Rectal smooth muscle tissue (tissue), 1 donor: ENCODE results near the gene TMEM50A.
"Not testable (repeated sequence)": the region's sequence is repeated elsewhere in the genome, so short reads cannot be mapped to it uniquely, and the experiment has no call there.

ENCODE experiments used
- H3K27ac ChIP-seq: one replicate; pipeline ENCODE4 v1.7.0; 2013; ENCODE audit warnings: low read depth, low read length, inconsistent platforms
- H3K27me3 ChIP-seq: one replicate; pipeline ENCODE4 v1.7.0; 2013; ENCODE audit warnings: low read length; ENCODE audit not compliant: control insufficient read depth, insufficient read depth
- H3K36me3 ChIP-seq: one replicate; pipeline ENCODE4 v1.7.0; 2013; ENCODE audit warnings: low read length; ENCODE audit not compliant: control insufficient read depth, insufficient read depth
- H3K4me1 ChIP-seq: one replicate; pipeline ENCODE4 v1.7.0; 2013; ENCODE audit warnings: low read length; ENCODE audit not compliant: control insufficient read depth, insufficient read depth
- H3K4me3 ChIP-seq: one replicate; pipeline ENCODE4 v1.7.0; 2013; ENCODE audit warnings: low read length
- H3K9ac ChIP-seq: one replicate; pipeline ENCODE4 v1.7.0; 2013; ENCODE audit warnings: low read length

TMEM50A gene

GRCh38 chr1:25371757-25372156 is 33.6 kb downstream of the TMEM50A start:
- H3K36me3 ChIP-seq, H3K9ac ChIP-seq, H3K27ac ChIP-seq, H3K4me3 ChIP-seq, H3K27me3 ChIP-seq, H3K4me1 ChIP-seq: not testable (repeated sequence)

GRCh38 chr1:25378367-25378766 is 40.2 kb downstream of the TMEM50A start:
- not testable (repeated sequence) for H3K9ac ChIP-seq, H3K27ac ChIP-seq, H3K36me3 ChIP-seq, H3K4me1 ChIP-seq, H3K4me3 ChIP-seq, H3K27me3 ChIP-seq

DNA sequence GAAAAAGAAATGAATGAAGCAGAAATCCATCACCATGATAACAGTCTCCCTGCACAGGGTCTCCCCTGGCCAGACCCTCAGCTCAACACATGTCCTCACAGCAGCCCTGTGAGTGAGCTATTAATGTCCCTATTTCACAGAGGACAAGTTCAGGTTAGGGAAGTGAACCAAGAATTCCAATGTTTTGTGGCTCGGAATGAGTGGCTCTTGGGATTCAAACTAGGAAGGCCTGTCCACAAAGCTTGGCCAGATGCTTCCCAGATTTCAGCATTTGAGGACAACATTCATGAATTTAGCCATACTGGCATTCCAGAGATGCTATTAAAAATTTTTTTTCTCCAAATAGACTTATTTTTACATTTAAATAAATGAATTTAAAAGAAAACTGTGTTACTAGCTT is 44.4 kb downstream of the TMEM50A start:
- H3K4me1 ChIP-seq, H3K27ac ChIP-seq, H3K36me3 ChIP-seq, H3K27me3 ChIP-seq, H3K4me3 ChIP-seq, H3K9ac ChIP-seq: not testable (repeated sequence)

DNA sequence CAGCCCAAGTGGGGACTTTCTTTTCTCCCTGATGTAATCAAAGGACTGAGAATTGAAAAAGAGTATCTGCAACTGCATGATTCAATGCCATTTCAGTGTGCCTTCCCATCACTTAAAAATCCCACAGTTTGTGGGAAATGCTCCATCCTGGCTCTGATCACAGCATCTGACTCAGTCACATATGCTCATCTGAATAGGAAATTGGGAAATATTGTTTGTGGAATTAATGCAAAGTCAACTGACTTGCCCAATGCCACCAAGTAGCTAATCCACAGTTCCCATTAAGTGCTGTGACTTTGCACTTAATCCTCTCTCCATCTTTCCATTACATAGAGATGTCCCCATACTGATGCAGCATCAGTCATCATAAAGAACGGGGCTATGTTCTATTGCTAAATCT is 45.0 kb downstream of the TMEM50A start:
- not testable (repeated sequence) for H3K27me3 ChIP-seq, H3K4me1 ChIP-seq, H3K27ac ChIP-seq, H3K36me3 ChIP-seq, H3K4me3 ChIP-seq, H3K9ac ChIP-seq

DNA sequence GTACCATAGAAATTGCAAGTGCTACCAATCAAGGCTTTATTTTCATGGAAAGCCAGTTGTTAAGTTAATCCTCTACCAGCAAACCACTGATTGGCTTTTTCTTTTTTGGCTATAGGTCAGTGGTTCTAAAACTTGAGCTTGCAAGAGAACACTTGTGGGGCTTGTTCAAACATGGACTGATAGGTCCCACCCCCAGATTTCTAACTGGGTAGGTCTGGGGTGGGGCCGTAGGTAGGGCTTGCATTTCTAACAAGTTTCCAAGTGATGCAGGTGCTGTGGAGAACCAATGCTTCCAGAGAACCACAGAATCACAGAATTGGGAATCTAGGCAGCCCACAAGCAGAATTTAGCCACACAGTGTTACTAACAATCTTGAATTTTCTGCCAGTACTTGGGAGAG is 45.7 kb downstream of the TMEM50A start:
- H3K27ac ChIP-seq, H3K9ac ChIP-seq, H3K4me3 ChIP-seq, H3K36me3 ChIP-seq, H3K4me1 ChIP-seq, H3K27me3 ChIP-seq: not testable (repeated sequence)

DNA sequence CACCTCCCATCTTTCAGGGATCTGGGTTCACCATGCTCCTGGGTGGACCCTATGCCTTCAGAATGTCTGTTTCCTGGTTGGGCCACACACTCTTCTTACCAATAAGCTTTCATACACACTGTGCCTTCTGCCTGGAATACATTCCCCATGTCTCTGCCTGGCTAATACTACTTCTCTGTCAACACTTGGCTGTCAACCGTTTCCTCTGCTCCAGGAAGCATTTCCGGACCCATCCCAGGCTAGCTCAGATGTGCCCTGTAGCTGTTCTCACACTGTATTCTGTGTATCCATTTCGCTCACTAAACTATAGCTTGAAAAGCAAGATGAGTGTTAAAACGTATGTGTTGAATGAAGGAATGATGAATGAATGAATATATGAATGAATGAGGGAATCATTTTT is 49.0 kb downstream of the TMEM50A start:
- H3K27me3 ChIP-seq, H3K27ac ChIP-seq, H3K4me3 ChIP-seq, H3K9ac ChIP-seq, H3K36me3 ChIP-seq, H3K4me1 ChIP-seq: not testable (repeated sequence)

DNA sequence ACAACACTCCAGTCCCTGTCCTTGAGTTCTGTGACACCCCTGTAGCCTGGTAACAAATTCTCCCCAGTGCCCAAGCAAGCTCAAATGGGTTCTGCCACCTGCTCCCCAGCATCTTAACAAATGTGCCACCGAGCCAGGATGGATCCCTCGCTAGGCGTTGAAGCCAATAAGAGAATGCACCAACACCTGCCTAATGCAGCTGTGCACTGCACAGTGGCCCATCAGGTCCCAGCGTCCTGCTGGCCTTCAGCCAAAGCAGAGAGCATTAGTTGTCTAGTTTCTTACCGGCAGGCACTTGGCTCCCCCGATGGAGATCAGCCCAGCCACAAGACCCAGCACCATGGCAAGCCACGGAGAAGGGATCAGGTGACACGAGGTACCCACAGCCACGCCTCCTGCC is 50.6 kb downstream of the TMEM50A start:
- H3K27ac ChIP-seq, H3K9ac ChIP-seq, H3K4me3 ChIP-seq, H3K36me3 ChIP-seq, H3K27me3 ChIP-seq, H3K4me1 ChIP-seq: not testable (repeated sequence)

DNA sequence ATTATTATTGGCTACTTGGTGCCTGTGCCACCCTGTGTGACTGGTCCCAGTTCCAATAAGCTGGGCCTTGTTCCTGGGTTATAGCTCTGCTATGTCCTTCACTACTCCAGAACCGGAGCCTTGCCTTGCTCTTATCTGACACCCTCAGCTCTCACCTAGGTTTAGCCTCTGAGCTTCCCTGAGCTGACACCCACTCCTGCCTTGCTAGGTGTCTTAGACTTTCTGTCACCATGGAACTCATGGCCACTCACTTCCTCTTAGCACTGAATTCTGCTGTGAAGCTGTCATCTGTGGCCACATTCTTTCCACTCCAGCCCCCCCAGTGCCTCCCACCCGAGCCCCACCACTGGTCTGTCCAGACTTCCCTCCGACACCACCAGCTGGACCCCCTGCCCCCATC is 51.6 kb downstream of the TMEM50A start:
- not testable (repeated sequence) for H3K27ac ChIP-seq, H3K4me1 ChIP-seq, H3K27me3 ChIP-seq, H3K4me3 ChIP-seq, H3K9ac ChIP-seq, H3K36me3 ChIP-seq

GRCh38 chr1:25392841-25393240 is 54.7 kb downstream of the TMEM50A start:
- Histone ChIP-seq H3K36me3 (no peaks in the 10 kb centered on the region), H3K9ac (no peak overlapping the region), H3K27ac (no peak overlapping the region), H3K27me3 (no peaks in the 10 kb centered on the region), H3K4me3 (no peak overlapping the region), H3K4me1 (no peaks in the 10 kb centered on the region)

DNA sequence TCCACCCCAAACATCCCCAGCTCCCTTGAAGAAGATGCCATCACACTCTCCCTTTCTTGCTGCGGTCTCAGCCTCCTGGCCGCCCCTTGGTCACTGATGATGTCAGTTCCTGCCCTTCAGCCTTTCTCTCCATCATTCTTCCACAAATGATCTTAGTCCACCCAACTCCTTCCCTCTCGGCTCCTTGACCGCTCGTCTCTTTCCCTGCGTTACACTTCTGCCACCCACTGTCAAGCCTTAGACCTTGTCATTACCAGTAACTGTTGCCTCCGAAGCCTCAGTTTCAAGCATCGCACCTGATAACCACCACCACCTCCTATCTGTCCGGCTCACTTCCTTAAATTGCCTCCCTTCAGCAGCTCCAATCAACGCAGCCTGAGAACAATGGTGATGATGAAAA is 59.4 kb downstream of the TMEM50A start:
- H3K9ac ChIP-seq, H3K36me3 ChIP-seq, H3K4me3 ChIP-seq, H3K27ac ChIP-seq, H3K4me1 ChIP-seq, H3K27me3 ChIP-seq: not testable (repeated sequence)

DNA sequence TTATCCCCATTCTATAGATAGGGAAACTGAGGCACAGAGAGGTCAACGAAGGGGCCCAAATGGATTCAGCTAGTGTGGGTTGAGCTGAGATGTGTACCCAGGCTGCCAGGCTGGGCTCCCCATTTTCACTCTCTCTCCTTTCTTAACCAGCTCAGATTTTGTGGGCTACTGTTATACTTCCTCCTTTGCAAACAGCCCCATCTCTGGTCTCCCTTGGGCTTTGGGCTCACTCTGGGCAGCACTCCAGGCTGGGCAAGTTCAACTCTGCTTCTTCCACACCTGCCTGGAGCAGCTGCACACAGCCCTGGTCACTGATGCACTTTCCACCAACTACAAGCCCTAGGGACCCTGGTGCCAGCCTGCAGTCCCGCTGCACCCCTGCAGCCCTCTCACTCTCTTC is 59.9 kb downstream of the TMEM50A start:
- not testable (repeated sequence) for H3K4me1 ChIP-seq, H3K36me3 ChIP-seq, H3K4me3 ChIP-seq, H3K27me3 ChIP-seq, H3K9ac ChIP-seq, H3K27ac ChIP-seq

DNA sequence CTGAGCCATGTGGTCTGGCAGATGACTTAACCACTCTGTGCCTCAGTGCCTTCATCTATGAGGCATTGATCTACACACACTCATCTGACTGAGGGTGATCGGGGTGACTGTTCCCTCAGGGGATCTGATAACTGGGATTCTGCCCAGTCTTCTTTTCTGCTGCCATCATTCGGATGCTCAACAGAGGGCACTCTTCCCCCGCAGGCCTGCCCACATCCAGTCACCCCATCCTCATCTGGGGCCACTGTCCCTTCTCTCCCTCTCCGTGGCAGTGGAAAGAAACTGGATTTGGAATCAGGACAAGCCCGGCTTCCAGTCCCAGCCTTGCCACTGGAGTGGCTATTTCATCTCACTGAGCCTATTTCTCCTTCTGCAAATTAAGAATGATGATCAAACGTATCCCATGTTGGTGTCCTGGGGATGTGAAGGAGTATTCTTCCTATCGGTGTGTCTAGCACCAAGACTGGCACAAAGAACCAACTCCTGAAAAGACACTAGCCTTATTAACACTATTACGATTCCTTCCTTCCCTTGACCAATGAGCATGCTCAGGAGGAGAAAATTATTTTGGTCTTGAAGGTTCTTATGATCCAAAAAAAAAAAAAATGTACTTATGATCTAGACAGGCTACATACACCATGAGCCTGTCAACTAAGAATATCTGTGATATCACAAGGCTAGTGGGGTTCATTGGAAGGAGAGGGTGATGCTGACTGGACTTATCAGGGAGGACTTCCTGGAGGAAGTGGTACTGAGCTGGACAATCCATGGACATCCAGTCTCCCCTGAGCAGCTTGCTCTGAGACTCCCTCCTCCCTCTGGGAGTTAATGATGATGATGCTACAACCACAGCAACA is 65.0 kb downstream of the TMEM50A start:
- H3K9ac ChIP-seq, H3K27me3 ChIP-seq, H3K27ac ChIP-seq, H3K4me1 ChIP-seq, H3K36me3 ChIP-seq, H3K4me3 ChIP-seq: not testable (repeated sequence)

DNA sequence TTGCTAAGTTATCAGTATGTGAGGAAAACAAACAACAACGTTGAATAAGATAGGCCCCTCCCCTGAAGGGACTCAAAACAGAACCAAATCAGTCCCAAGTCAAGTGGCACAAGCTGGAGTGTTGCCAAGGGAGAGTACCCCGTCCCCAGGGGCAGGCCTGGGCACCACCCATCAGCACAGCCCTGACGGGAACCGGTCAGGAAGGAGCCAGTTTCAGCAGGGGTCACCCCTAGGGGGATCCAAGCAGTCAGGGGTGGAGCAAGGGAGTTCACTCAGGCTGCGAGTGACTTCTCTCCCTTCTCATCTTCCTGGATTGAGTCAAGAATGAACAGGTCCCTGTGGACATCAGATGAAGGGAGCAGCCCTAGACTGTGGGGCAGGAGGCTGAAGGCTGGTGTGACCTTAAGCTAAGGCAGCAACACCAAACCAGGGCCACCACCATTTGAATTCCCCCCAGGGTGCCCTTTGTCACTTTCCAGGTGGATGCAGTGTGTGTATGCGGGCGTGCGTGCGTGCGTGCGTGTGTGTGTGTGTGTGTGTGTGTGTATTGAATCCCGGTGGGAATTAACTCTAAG is 67.7 kb downstream of the TMEM50A start:
- H3K36me3 ChIP-seq, H3K9ac ChIP-seq, H3K4me3 ChIP-seq, H3K4me1 ChIP-seq, H3K27me3 ChIP-seq, H3K27ac ChIP-seq: not testable (repeated sequence)
